Liver (tissue), 9 donors: ENCODE results near the gene NUP50. TPM values are rescaled to one million over a fixed set of nuclear protein-coding genes. Genes with fewer than 3 reads are reported as not detected.

Experiments used
- DNase-seq: peaks from one replicate; pipeline ENCODE4 v3.0.0-alpha.2; 2017; ENCODE audit warnings: low spot score
- H3K27ac ChIP-seq, 2 donors: one replicate each; pipeline ENCODE4 v1.7.0; 2013; ENCODE audit warnings: inconsistent platforms in 2 of 2, low read length in 2 of 2, control low read depth in 1 of 2, low read depth in 1 of 2, mild to moderate bottlenecking in 1 of 2
- H3K27me3 ChIP-seq, 4 donors: one replicate each; pipeline versions ENCODE4 v1.6.1 to v1.7.0; 2013; ENCODE audit warnings: low read length in 3 of 4, inconsistent platforms in 1 of 4, mild to moderate bottlenecking in 1 of 4, moderate library complexity in 1 of 4; ENCODE audit not compliant: control insufficient read depth in 4 of 4, insufficient read depth in 4 of 4
- H3K36me3 ChIP-seq, 4 donors: one replicate each; pipeline versions ENCODE4 v1.6.1 to v1.7.0; 2013; ENCODE audit warnings: low read length in 3 of 4, mild to moderate bottlenecking in 3 of 4, low read depth in 1 of 4, moderate library complexity in 1 of 4; ENCODE audit not compliant: control insufficient read depth in 4 of 4, insufficient read depth in 3 of 4
- H3K4me1 ChIP-seq, 4 donors: one replicate each; pipeline versions ENCODE4 v1.6.1 to v1.7.0; 2013; ENCODE audit warnings: low read length in 3 of 4, mild to moderate bottlenecking in 3 of 4, moderate library complexity in 1 of 4; ENCODE audit not compliant: control insufficient read depth in 4 of 4, insufficient read depth in 4 of 4
- H3K4me3 ChIP-seq, 3 donors: one replicate each; pipeline versions ENCODE4 v1.6.1 to v1.7.0; 2013; ENCODE audit warnings: low read length in 3 of 3, control low read depth in 1 of 3, low read depth in 1 of 3, mild to moderate bottlenecking in 1 of 3
- H3K9ac ChIP-seq, 2 donors: one replicate each; pipeline ENCODE4 v1.7.0; 2013; ENCODE audit warnings: low read length in 2 of 2, mild to moderate bottlenecking in 2 of 2, moderate library complexity in 2 of 2, control low read depth in 1 of 2, low read depth in 1 of 2
- H3K9me3 ChIP-seq, 4 donors: one replicate each; pipeline versions ENCODE4 v1.6.1 to v1.7.0; 2013; ENCODE audit warnings: low read length in 3 of 4; ENCODE audit not compliant: control insufficient read depth in 4 of 4
- EGR1 ChIP-seq, 2 donors: IDR thresholded peaks; 2 replicates each; pipeline ENCODE4 v1.6.1; 2016 to 2018; ENCODE audit warnings: antibody characterized with exemption in 2 of 2, low read depth in 2 of 2
- FOXA1 ChIP-seq: IDR thresholded peaks from 2 replicates; pipeline ENCODE4 v1.6.1; 2016; ENCODE audit warnings: antibody characterized with exemption
- FOXA2 ChIP-seq: IDR thresholded peaks from 2 replicates; pipeline ENCODE4 v1.6.1; 2016; ENCODE audit warnings: antibody characterized with exemption
- GABPA ChIP-seq, 2 donors: IDR thresholded peaks in 1 of 2; conservative IDR thresholded peaks in 1 of 2; 2 replicates each; pipeline ENCODE4 v1.6.1; 2016; ENCODE audit warnings: antibody characterized with exemption in 2 of 2, mild to moderate bottlenecking in 1 of 2, moderate library complexity in 1 of 2
- HNF4A ChIP-seq, 2 donors: conservative IDR thresholded peaks; 2 replicates each; pipeline ENCODE4 v1.6.1; 2016; ENCODE audit warnings: antibody characterized with exemption in 2 of 2, mild to moderate bottlenecking in 2 of 2
- HNF4G ChIP-seq: IDR thresholded peaks from 2 replicates; pipeline ENCODE4 v1.6.1; 2016; ENCODE audit warnings: antibody characterized with exemption
- JUND ChIP-seq, 2 donors: IDR thresholded peaks; 2 replicates each; pipeline ENCODE4 v1.6.1; 2016; ENCODE audit warnings: antibody characterized with exemption in 2 of 2
- NR2F2 ChIP-seq: IDR thresholded peaks from 2 replicates; pipeline ENCODE4 v1.6.1; 2016; ENCODE audit warnings: antibody characterized with exemption
- RAD21 ChIP-seq, 2 donors: IDR thresholded peaks; 2 replicates each; pipeline ENCODE4 v1.6.1; 2016; ENCODE audit warnings: antibody characterized with exemption in 2 of 2, mild to moderate bottlenecking in 2 of 2
- RXRA ChIP-seq, 2 donors: IDR thresholded peaks; 2 replicates each; pipeline ENCODE4 v1.6.1; 2017 to 2018; ENCODE audit warnings: antibody characterized with exemption in 2 of 2, mild to moderate bottlenecking in 1 of 2
- SP1 ChIP-seq: IDR thresholded peaks from 2 replicates; pipeline ENCODE4 v1.6.1; 2018; ENCODE audit warnings: antibody characterized with exemption, mild to moderate bottlenecking
- TAF1 ChIP-seq: conservative IDR thresholded peaks from 2 replicates; pipeline ENCODE4 v1.6.1; 2016; ENCODE audit warnings: antibody characterized with exemption, mild to moderate bottlenecking
- YY1 ChIP-seq: IDR thresholded peaks from 2 replicates; pipeline ENCODE4 v1.6.1; 2016; ENCODE audit warnings: antibody characterized with exemption, mild to moderate bottlenecking
- WGBS: extraction: QIAGEN DNeasy Blood & Tissue Kit; methylation state at CpG from one replicate; pipeline ENCODE4 v1.1.7; 2013; 5-methylcytosine and 5-hydroxymethylcytosine counted together
- polyA plus RNA-seq, 2 donors: library from polyadenylated mRNA; stranded (reverse) in 1 of 2; unstranded in 1 of 2; fragments of 200-250 nt in 1 of 2; fragments of >200 nt in 1 of 2; fragmentation: Nextera tagmentation in 1 of 2; extraction: Ambion mirVana in 1 of 2; gene quantifications; one replicate each; pipeline versions ENCODE4 v1.2.1 to v1.2.3, GENCODE V29; 2013 to 2015
- total RNA-seq, 2 donors: library from RNA; depleted of rRNA; stranded (reverse); fragments of >200 nt; gene quantifications; one replicate each; pipeline ENCODE4 v1.2.3, GENCODE V29; 2014
- TF ChIP-seq, protein P1 (sequence below): IDR thresholded peaks from 2 replicates; pipeline ENCODE4 v1.6.1; 2016; ENCODE audit warnings: antibody characterized with exemption
- TF ChIP-seq, protein P2 (sequence below): IDR thresholded peaks from 2 replicates; pipeline ENCODE4 v1.6.1; 2016; ENCODE audit warnings: antibody characterized with exemption
- TF ChIP-seq, protein P3 (sequence below): IDR thresholded peaks from 2 replicates; pipeline ENCODE4 v1.6.1; 2016; ENCODE audit warnings: antibody characterized with exemption
- TF ChIP-seq, protein P4 (sequence below): fragments of 150-350 bp; IDR thresholded peaks from 2 replicates; pipeline ENCODE4 v1.5.1; 2017; ENCODE audit warnings: improper control_type of control experiment, low read depth, low read length; ENCODE audit not compliant: missing input control
- TF ChIP-seq, protein P5 (sequence below): IDR thresholded peaks from 2 replicates; pipeline ENCODE4 v1.6.1; 2016; ENCODE audit warnings: antibody characterized with exemption, mild to moderate bottlenecking
- donor health status: healthy.
- donor health status: healthy.
- donor health status: healthy.
- donor health status: healthy.
- donor health status: healthy.

Gene NUP50
- total and polyA plus RNA-seq, 4 donors: 8.7 to 48.2 (median 24.8) TPM

DNA sequence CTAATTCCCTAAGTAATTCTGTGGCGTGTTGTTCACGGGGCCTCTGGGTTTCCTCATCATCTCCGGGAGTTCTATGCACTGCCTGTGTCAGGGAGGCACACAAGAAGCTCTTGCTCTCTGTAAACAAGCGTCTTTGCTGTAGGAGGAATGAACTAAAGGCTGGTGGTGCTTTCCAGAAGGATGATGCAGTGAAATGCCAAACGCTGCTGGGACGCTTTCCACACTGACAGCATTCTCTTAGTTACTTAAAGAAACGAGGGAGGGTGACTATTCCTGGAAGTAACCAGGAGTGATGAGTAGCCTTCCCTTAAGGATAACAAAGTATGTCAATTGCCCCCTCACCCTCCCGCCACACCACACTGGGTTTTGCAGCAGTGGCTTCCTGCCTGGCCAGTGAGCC is 38.5 kb upstream of the NUP50 start:
- 59% methylated on average over 8 of the region's 8 CpGs for WGBS
- no peak overlapping the region for H3K4me3 ChIP-seq
- no peaks in the 10 kb centered on the region for H3K9me3 ChIP-seq
- TF ChIP-seq FOXA2 (no peak), NR2F2 (no peak), TAF1 (no peak), JUND (IDR thresholded peaks at IDR 0.05) (no peak), SP1 (no peak), RXRA (IDR thresholded peaks at IDR 0.05) (no peak), EGR1 (IDR thresholded peaks at IDR 0.05; ENCODE audit: low read depth in 2 of 2) (no peak), YY1 (no peak), RAD21 (IDR thresholded peaks at IDR 0.05) (no peak), HNF4A (conservative IDR thresholded peaks at IDR 0.05) (no peak), GABPA (IDR thresholded peaks at IDR 0.05 in 1 of 2, conservative IDR thresholded peaks at IDR 0.05 in 1 of 2) (no peak), HNF4G (no peak)
- TF ChIP-seq, protein P1, sequence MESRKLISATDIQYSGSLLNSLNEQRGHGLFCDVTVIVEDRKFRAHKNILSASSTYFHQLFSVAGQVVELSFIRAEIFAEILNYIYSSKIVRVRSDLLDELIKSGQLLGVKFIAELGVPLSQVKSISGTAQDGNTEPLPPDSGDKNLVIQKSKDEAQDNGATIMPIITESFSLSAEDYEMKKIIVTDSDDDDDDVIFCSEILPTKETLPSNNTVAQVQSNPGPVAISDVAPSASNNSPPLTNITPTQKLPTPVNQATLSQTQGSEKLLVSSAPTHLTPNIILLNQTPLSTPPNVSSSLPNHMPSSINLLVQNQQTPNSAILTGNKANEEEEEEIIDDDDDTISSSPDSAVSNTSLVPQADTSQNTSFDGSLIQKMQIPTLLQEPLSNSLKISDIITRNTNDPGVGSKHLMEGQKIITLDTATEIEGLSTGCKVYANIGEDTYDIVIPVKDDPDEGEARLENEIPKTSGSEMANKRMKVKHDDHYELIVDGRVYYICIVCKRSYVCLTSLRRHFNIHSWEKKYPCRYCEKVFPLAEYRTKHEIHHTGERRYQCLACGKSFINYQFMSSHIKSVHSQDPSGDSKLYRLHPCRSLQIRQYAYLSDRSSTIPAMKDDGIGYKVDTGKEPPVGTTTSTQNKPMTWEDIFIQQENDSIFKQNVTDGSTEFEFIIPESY: no peak
- TF ChIP-seq, protein P2, sequence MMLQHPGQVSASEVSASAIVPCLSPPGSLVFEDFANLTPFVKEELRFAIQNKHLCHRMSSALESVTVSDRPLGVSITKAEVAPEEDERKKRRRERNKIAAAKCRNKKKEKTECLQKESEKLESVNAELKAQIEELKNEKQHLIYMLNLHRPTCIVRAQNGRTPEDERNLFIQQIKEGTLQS: no peak
- TF ChIP-seq, protein P3, sequence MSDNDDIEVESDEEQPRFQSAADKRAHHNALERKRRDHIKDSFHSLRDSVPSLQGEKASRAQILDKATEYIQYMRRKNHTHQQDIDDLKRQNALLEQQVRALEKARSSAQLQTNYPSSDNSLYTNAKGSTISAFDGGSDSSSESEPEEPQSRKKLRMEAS: no peak
- DNase-seq: no peak
- H3K9ac ChIP-seq: no peak overlapping the region
- no peaks in the 10 kb centered on the region for H3K4me1 ChIP-seq
- H3K27ac ChIP-seq: no peak overlapping the region
- no peaks in the 10 kb centered on the region for H3K27me3 ChIP-seq
- no peaks in the 10 kb centered on the region for H3K36me3 ChIP-seq

DNA sequence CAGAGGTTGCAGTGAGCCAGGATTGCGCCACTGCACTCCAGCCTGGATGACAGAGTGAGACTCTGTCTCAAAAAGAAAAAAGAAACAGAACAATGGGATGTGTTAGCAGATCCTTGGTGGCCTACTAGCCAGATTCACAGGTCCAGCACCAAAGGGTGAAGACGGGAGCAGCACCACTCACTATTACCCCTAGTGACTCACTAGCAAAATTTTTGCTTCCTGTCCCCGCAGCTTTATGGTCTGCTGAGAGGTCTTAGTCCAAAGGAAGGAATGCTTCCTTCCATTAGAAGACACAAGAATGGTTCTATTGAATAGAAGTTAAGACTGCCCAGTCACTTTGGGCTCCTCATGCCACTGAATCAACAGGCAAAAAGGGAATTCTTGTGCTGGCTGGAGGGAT is 35.9 kb upstream of the NUP50 start:
- DNase-seq: no peak
- TF ChIP-seq NR2F2 (no peak), HNF4G (no peak), HNF4A (conservative IDR thresholded peaks at IDR 0.05) (no peak), FOXA2 (no peak), SP1 (no peak), GABPA (IDR thresholded peaks at IDR 0.05 in 1 of 2, conservative IDR thresholded peaks at IDR 0.05 in 1 of 2) (no peak), RAD21 (IDR thresholded peaks at IDR 0.05) (no peak), EGR1 (IDR thresholded peaks at IDR 0.05; ENCODE audit: low read depth in 2 of 2) (no peak), RXRA (IDR thresholded peaks at IDR 0.05) (no peak), YY1 (no peak), FOXA1 (no peak), TAF1 (no peak), JUND (IDR thresholded peaks at IDR 0.05) (no peak)
- TF ChIP-seq, protein P4, sequence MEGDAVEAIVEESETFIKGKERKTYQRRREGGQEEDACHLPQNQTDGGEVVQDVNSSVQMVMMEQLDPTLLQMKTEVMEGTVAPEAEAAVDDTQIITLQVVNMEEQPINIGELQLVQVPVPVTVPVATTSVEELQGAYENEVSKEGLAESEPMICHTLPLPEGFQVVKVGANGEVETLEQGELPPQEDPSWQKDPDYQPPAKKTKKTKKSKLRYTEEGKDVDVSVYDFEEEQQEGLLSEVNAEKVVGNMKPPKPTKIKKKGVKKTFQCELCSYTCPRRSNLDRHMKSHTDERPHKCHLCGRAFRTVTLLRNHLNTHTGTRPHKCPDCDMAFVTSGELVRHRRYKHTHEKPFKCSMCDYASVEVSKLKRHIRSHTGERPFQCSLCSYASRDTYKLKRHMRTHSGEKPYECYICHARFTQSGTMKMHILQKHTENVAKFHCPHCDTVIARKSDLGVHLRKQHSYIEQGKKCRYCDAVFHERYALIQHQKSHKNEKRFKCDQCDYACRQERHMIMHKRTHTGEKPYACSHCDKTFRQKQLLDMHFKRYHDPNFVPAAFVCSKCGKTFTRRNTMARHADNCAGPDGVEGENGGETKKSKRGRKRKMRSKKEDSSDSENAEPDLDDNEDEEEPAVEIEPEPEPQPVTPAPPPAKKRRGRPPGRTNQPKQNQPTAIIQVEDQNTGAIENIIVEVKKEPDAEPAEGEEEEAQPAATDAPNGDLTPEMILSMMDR: no peak
- TF ChIP-seq, protein P2: no peak
- TF ChIP-seq, protein P3: no peak
- TF ChIP-seq, protein P5, sequence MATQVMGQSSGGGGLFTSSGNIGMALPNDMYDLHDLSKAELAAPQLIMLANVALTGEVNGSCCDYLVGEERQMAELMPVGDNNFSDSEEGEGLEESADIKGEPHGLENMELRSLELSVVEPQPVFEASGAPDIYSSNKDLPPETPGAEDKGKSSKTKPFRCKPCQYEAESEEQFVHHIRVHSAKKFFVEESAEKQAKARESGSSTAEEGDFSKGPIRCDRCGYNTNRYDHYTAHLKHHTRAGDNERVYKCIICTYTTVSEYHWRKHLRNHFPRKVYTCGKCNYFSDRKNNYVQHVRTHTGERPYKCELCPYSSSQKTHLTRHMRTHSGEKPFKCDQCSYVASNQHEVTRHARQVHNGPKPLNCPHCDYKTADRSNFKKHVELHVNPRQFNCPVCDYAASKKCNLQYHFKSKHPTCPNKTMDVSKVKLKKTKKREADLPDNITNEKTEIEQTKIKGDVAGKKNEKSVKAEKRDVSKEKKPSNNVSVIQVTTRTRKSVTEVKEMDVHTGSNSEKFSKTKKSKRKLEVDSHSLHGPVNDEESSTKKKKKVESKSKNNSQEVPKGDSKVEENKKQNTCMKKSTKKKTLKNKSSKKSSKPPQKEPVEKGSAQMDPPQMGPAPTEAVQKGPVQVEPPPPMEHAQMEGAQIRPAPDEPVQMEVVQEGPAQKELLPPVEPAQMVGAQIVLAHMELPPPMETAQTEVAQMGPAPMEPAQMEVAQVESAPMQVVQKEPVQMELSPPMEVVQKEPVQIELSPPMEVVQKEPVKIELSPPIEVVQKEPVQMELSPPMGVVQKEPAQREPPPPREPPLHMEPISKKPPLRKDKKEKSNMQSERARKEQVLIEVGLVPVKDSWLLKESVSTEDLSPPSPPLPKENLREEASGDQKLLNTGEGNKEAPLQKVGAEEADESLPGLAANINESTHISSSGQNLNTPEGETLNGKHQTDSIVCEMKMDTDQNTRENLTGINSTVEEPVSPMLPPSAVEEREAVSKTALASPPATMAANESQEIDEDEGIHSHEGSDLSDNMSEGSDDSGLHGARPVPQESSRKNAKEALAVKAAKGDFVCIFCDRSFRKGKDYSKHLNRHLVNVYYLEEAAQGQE: no peak
- TF ChIP-seq, protein P1: no peak
- 76% methylated on average over 3 of the region's 3 CpGs for WGBS

More for the DNA sequence above, 35.9 kb upstream of the NUP50 start:
- H3K4me3 ChIP-seq: no peak overlapping the region
- H3K36me3 ChIP-seq: no peaks in the 10 kb centered on the region
- no peaks in the 10 kb centered on the region for H3K4me1 ChIP-seq
- no peak overlapping the region for H3K27ac ChIP-seq
- no peaks in the 10 kb centered on the region for H3K9me3 ChIP-seq
- H3K27me3 ChIP-seq: no peaks in the 10 kb centered on the region
- H3K9ac ChIP-seq: no peak overlapping the region
